Measurements from ENCODE around the gene LRMDA.
A peak's percentile ranks its signal among the peaks of the same experiment; 100 is the strongest.

The LRMDA gene

DNA sequence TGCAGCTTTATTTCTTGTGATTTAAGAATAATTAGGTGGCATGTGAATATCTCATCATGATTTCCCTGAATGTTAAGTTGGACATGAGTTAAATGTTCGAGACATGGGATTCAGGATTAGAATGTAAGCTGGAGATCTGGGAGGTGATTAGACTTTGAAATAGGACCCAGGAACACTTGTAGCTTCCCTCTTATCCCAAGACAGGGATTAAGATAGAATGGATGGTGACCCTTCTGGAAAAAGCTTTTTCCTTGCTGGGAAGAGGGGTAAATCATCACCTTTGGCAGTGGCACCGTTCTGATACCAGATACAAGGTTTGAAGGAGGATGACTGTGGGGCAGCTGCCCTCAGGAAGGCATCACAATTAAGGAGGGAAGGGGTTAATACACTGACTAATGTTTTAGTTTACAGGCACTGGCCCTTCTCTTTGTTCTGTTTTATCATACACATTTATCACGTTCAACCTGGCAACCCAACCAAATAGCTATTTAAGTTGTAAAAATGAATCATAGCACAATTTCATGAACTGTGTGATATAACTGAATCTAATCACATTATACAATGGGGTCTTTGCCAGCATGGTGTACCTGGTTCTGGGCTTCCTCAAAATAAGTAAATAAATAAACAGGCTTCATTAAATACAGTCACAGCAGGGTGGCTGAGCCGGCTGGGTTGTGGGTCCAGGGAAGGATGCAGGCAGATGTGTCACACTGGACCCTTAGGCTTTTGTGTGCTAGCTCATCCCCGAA is 212.7 kb downstream of the LRMDA start:
- no peak for DNase-seq (ENCODE audit: low read depth in 2 of 2)

DNA sequence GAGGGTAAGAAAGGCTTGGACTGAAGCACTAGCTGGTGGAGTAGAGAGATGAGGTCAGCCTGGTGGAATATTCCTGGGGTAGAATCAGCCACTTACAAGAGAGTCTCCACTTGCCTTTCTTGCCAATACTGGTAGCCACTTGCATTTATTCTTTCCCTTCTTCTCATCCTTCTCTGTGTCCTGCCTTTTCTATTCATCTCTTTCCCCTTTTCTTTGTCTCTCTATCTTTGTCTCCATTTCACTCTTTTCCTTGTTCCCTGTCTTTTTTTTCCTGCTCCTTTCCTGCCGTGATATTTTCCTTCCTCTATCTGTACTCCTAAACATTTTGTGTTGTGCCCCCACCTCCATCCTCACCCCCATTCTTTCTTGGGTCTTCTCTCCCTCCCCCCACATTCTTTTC is 214.3 kb downstream of the LRMDA start:
- DNase-seq (ENCODE audit: low read depth in 2 of 2): no peak

DNA sequence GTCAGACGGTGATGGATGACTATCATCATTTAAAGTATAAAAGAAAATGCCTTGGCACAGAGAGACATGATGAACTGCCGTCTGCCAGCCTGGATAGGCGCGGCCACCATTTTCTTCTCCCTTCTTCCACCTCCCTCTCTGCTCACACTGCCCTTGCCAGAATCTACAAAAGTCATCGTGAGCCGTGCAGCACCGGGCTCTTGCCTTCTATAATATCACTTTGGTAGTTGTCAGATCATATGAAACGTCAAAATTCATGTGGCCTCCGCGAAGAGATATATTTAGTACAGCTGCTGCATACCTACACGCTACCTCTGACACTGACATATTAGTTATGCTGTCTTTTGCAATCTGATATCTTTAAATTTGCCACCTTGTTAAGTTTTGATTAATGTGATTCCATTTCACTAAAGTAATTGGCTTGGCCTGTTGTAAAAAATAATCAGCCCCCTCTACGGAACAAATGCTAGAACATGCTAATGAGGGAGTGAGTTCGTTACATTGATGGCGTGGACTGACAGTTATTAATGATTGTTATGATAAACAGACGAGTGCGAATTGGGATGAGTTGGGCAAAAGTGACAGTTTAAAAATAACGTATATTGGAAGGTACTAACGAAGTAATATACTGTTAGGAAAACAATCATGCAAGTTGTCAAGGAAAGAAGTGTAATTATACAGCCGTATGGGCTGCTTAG is 214.9 kb downstream of the LRMDA start:
- DNase-seq (ENCODE audit: low read depth in 2 of 2): no peak

DNA sequence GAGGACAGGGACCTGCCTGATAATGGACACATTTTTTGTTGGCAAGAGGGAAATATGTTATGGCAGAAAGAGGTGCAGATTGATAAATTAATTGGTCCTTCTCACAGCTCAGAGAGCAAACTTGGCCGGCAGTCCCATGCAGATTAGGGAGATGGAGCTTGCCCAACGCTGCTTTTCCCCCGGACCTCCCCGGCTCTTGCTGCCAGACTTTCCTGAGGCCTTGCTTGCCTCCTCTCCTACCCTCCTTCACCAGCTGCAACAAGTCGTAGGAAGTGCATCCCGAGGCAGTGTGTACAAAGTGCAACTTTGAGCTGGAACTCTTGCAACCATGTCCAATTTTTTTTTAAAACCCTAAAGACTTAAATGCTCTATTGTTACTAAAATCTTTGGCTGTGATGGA is 215.5 kb downstream of the LRMDA start:
- no peak for DNase-seq (ENCODE audit: low read depth in 2 of 2)

DNA sequence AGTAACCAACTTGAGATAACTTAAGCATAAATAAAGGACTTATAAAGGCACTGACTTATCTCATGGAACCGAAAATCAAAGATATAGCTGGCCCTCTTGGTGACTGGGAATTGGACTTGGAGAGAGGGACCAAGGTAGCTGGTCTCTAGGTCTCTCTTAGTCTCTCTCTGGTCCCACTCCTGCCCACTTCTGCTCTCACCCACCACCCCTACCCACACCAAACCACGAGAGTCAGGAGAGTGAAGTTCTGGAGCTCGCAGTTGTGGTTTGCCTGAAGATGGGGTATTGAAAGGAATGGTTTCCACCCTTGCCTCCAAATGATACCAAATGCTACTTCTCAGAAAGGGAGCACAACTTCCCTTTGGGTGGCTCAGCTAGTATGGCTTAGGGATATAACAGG is 216.3 kb downstream of the LRMDA start:
- no peak for DNase-seq (ENCODE audit: low read depth in 2 of 2)

DNA sequence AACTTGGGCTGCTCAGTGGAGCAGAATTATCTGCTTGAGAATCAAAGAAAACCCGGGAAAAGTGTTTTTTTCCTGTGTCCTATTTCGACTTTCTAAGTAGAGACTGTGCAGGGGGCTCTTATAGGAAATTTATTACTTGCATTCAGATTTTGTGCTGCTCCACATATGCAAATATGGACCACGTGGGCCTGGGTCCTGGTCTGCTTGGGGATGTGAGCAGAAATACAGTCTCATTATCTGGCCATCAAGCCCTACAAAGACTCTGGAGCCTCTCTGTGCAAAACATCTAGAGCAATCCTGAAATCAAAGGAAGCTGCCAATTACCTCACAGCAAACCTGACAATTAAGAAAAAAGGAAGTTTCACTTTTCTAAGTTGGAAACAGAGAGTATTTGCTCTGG is 216.9 kb downstream of the LRMDA start:
- no peak for DNase-seq (ENCODE audit: low read depth in 2 of 2)

DNA sequence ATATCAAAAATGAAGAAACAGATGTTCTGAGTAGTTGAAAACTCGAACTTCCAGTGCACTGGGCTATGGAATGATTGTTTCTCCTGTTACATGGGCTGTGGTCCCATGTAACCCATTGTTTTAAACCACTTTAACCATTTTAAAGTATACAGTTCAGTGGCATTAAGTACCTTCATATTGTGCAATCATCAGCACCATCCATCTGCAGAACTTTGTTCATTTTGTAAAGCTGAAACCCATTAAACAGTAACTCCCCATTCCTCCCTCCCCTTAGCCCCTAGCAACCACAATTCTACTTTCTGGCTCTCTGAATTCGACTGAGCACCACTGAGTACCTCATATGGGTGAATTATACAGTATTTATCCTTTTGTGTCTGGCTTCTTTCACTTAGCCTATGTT is 217.4 kb downstream of the LRMDA start:
- DNase-seq (ENCODE audit: low read depth in 2 of 2): no peak

DNA sequence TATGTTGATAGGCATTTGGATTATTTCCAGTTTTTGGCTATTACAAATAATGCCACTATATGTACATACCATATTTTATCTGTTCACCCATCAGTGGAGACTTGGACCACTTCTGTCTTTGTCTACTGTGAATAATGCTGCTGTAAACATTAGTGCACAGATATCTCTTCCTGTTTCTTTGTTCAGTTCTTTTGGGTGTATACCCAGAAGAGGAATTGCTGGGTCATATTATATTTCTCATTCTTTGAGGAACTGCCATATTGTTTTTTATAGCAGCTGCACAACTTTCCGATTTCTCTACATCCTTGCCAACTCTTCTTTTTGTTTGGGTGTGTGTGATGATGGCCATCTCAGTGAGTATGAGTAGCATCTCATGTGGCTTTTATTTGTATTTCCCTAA is 218.0 kb downstream of the LRMDA start:
- DNase-seq (ENCODE audit: low read depth in 2 of 2): no peak

DNA sequence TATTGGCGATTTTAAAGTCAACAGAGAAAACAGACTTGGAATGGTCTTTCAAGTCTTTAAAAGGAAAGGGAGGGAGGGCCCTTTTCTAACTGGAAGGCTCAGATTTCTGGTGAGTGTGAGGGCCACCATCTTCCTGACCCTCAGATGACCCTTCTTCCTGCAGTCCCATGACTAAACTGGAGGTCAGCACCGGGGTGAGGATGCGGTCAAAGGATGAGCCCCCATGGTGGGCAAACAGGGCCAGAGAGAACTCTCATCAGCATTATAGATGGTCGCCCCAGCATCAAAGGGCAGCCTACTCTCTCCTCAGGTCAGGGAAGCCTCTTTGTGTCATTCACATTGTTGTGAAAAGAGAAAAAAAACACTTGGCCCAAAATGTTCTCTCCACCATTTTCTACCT is 219.2 kb downstream of the LRMDA start:
- no peak for DNase-seq (ENCODE audit: low read depth in 2 of 2)

DNA sequence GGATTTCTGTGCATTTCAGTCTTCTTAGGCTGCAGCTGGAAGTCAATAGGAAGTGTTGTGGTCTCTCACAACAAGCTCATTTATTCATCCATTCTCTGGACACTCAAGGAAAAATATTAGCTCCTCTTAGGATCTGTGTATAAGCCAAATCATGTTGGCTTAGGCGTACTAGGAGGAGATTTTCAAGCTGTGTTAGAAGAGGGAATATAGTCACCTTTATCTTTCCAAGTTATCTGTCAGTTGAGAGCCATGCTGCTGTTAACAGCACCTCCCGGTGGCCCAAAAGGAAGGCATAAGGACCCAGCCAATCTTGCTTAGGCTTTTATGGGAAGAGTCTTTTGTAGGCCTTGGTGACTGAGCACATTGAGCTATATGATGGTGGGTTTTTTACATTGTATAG is 220.0 kb downstream of the LRMDA start:
- DNase-seq (ENCODE audit: low read depth in 2 of 2): no peak

DNA sequence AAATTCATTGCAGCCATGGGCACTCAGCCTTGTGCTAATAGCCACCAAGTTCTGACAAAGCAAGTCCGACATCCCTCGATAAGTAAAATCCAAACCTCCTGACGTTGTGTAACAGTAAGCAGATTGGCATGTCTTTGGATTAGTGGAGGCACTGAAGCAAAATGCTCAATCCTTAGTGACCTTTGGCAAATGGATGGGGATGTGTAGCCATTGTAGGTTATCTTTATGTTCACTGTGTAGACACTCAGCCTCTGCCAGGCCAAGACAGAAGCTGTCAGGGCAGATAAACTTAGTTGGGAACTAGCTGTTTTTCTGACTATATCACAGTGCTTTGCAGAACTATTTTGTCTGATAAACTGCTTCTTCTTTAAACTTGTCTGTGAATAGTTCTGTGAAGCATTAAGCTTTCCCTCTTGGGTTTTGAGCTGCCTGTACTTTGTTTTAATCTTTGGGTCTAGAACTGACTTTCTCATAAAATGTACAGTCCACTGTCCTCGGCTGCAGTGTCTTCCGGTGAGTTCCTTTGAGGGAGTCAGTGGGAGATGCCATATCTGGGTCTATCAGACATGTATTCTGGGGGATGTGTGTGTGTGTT is 220.8 kb downstream of the LRMDA start:
- no peak for DNase-seq (ENCODE audit: low read depth in 2 of 2)

DNA sequence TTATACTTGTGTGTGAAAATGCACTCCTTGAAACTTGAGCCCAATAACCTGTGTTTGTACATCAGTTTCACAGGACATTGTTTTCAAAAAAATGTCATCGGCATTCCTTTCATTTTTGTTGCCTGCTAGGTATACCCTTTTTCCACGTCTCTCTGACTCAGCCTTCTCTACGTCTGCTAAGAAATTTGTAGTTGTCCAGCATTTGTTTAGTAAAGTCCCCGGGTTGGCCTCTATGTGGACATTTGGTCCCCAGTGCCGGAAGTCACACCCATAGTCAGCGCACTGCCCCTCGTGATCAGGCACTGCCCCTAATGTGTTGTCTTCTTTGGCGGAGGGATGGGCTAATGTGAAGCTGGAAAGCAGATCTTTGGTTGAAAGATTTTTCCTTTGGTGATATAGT is 222.3 kb downstream of the LRMDA start:
- no peak for DNase-seq (ENCODE audit: low read depth in 2 of 2)

DNA sequence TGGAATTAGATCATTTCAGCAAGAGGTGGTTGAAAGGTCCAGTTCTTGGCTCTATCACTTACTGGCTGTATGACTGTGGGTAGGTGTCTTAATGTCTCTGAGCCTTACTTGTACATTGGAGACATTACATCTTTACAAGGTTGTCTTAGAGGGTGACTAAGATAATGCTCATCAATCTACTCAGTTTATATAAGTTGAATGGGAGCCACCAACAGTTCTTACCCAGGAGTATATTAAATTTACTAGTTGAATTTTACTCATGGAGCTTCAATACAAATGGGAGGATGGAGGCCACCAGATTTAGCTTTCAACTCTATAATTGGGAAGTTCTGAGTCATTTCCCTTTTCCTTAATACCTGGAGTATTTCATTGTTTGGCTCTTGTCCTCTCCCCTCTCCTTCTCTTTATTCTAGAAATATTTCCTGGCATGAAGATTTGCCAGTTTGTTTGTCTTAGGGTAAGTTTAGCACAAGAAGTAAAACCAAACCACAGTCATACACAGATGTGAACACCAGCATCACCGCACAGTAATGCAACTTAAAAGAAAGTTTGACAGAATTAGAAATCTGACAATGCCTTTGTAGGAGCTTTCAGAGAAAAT is 222.8 kb downstream of the LRMDA start:
- no peak for DNase-seq (ENCODE audit: low read depth in 2 of 2)

DNA sequence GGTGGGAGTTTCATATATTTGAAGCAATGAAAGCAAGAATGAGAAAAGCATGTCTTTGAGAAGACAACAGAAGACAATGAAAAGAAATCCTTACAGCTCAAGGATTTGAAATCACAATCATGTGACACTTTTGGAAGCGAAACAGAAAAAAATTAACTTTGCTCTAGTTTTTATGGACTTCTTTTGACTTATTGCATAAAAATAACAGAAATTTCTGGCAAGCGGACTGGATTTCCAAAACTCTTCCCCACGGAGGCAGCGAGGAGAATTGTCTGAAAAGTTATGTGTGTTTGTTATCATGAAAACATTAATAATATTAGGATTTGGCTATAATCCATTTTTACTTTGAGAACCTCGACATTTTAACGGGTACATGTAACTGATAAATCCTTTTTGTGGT is 223.3 kb downstream of the LRMDA start:
- no peak for DNase-seq (ENCODE audit: low read depth in 2 of 2)

DNA sequence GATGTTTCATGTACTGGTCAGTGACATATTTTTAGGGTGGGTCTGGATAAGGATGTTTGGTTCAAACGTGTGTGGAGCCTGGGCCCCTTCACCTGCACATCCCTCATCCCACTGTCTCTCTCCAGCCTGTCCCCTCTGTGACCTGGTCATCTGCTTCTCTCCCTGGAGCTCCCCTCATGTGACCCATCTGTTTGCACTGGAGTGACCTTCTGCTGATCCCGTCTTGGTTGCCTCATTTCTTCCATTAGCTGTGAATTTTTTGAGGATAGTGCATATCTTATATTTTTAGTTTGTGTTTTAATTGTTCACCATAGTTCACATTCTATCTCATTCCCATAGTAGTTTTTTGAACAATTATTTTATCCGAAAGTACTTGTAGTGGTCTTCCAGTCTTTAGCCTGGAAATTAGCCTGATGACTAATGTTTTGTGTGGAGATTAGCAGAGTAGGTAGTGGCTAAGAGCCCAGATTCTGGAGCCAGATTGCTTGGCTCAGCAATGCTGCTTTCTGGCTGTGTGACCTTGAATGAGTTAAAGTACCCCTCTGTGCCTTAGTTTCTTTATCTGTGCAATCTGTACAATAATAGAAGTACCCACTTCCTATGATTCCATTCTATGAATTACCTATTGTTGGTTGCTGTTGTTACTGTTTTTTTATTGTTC is 224.5 kb downstream of the LRMDA start:
- DNase-seq (ENCODE audit: low read depth in 2 of 2): no peak

DNA sequence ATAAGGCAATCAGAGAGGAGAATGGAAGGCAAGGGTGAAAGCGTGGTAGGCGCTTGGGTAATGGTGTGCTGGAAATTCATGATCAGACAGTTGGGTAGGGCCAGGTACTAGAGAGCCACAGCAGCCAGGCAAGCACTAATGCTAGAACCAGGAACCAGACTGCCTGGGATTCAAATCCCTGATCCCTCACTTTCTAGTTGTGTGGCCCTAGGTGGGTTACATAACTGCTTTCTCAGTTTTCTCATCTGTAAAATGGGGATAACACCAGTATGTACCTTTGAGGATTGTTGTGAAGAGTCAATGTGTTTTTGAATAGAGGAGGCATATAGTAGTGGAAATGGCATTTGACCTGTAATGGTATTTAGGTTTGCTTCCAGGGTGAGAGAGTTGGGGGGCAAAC is 225.9 kb downstream of the LRMDA start:
- no peak for DNase-seq (ENCODE audit: low read depth in 2 of 2)

DNA sequence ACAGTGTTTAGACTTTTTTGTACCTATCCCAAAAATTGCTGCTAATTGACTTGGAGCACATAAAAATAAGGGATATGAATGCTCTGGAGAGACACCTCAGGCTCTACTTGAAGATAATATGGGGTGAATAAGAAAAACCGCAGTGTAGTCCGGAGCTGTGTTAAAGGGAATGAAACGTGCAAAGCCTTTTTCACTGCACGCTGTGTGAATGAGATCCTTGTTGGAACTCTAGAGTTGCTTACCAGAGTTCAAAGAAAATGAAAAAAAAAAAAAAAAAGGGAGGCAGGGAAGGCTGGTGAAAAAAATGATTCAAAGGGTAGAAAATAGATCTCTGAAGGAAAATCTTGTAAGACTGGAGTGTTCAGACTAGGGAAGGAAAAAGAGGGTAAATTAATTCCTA is 226.6 kb downstream of the LRMDA start:
- DNase-seq (ENCODE audit: low read depth in 2 of 2): no peak

DNA sequence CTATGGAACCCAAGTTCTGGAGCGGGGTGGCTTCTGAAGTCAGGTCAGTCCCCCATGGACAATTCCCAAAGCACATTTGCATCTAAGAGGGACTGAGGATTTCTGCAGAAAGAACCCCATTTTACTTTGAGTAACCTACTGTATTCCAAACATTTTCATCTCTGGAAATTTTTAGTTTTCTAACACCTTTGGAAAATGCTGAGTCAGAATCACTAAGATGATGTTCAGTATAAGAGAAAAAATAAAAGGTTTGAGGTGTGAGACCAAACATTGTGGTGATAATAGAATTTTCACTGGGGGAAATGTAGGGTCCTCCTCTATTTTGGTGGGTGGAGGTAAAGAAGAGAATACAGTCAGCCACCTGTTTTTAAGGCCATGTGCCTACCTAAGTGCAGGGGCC is 227.1 kb downstream of the LRMDA start:
- no peak for DNase-seq (ENCODE audit: low read depth in 2 of 2)

DNA sequence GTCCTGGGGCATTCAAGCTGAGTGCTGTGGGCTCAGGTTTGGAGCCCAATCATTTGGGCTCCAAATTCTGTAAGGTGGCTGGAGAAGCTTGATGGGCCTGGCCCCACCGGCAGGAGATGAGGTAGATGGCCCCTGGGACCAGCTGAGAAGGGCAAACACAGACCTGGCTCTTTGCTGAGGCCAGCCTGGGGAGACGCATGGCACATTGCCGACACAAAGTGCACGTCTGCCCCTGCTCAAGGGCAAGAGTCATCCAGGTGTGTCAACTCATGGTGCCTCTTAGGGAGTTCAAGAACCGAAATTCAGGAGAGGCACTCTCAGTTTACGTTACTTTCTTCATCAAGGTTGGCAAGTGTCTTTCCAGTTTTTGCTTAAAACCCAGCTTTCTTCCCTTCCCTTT is 227.5 kb downstream of the LRMDA start:
- DNase-seq (ENCODE audit: low read depth in 2 of 2): no peak

DNA sequence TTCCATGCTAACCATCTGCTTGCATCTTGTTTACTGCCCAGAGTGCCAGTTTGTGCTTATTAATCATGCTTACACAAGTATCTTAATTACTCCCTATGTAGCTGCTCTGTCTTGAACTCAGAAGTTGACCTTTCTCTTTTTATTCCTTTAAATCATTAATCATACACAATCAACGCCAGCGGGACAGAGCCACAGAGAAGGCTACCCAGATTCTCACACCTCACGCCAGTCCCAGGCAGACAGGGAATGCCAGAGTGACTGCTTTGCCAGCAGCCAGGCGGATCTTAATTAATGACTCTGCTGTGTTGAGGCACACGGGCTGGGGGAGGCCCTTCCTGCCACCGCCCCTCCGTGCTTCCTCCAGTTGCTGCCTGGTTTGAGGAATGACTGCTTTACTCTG is 229.4 kb downstream of the LRMDA start:
- no peak for DNase-seq (ENCODE audit: low read depth in 2 of 2)

DNA sequence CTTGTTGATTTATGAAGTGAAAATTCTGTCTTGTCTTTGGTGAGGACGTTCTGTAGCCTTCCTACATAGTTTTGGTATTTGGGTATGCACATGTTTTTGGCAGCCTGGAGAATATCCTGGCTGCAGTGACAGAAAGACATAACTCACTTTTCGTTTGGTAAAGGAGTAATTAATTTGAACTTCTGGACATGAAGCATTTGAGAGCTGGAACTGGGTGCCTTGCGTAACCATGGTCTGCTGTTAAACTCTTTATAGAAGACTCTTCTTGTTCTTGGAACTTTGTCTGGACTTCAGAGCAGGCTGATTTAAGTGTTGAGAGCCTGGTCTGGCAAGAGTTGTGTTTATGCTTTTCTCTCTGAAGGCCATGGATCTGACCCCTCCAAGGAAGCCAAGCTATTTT is 231.3 kb downstream of the LRMDA start:
- peak; percentile 96 to 97 for DNase-seq (ENCODE audit: low read depth in 2 of 2)

DNA sequence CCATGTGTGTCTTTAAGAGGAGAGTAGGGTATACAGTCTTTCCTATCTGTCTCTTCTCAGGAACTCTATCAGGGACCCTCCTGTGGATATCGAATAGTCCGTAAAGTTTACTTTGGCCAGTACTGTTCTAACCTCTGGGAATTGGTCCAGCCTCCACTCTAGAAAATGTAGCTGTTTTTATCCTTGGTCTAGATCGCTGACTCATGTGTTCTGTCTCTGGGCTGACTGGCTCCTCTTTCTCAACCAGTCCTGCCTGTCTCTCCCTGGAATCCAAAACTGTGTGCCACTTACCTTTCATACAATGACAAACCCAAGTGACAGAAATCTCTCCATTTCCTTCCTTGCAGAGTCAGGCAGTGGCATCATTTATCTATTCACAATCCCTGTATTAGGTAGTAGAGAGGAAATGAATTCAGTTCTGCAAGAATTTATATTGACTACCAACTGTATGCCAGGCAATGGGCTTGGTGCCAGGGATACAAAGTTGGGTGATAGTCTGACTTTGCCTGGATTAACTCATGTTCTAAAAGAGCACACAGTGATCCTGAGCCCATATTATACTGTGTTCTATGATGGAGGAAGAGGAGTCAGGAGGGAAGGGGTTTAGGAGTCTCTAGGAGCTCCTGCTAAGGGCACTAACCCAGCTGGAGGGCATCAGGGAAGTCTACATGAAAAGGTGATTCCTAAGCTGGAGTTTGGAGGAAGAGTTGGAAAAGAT is 232.7 kb downstream of the LRMDA start:
- DNase-seq (ENCODE audit: low read depth in 2 of 2): no peak
